ENCODE results near the gene SEMA4D.

DNA sequence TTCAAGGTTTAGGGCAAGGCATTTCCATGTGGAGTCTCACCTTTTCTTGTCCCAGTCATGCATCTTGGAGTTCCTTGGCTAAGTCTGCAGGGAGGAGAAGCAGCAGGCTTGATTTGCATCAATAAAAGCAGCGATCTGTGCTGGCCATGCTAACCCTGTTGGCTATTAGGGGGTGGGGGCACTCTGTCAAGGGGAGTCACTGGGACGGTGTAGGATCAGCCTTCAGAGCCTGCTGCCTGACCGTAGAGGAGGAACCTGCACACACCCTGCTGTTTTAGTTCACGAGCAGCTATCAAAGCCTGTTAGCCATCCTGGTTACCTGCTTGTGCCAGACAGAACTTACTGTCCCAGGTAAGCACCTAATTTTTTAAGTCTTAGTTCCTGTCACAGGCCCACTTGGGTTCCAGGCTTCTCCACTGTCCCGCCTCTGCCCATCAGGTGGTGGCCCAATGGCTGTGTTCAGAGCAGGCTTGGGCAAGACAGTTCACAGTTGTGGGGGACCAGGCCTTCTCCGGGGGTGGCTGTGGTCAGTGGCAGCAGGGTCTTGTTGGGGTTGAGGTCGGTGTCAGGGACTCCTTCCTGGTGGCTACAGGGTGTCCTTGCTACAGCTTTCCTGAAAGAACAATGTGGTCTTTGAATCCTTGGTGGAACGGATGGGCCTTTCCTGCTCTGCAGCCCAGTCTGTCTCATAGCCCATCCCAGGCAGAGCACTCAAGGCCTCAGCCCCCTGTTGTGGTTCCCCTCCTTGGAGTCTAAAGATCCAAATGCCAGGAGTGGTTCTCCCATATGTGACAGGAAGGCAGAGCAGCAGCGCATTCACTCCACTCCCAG, 135.9 kb downstream of the SEMA4D start:
- TF ChIP-seq, protein P1, sequence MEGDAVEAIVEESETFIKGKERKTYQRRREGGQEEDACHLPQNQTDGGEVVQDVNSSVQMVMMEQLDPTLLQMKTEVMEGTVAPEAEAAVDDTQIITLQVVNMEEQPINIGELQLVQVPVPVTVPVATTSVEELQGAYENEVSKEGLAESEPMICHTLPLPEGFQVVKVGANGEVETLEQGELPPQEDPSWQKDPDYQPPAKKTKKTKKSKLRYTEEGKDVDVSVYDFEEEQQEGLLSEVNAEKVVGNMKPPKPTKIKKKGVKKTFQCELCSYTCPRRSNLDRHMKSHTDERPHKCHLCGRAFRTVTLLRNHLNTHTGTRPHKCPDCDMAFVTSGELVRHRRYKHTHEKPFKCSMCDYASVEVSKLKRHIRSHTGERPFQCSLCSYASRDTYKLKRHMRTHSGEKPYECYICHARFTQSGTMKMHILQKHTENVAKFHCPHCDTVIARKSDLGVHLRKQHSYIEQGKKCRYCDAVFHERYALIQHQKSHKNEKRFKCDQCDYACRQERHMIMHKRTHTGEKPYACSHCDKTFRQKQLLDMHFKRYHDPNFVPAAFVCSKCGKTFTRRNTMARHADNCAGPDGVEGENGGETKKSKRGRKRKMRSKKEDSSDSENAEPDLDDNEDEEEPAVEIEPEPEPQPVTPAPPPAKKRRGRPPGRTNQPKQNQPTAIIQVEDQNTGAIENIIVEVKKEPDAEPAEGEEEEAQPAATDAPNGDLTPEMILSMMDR (IDR thresholded peaks at IDR 0.05) = no peak
- TF ChIP-seq POLR2A (IDR thresholded peaks at IDR 0.05) = no peak
- TF ChIP-seq POLR2AphosphoS5 (IDR thresholded peaks at IDR 0.05) = no peak

Measured in prostate gland (tissue), 2 donors.